Activated naive CD8-positive, alpha-beta T cell treated with anti-CD3 and anti-CD28 coated beads, Interleukin-2, amount 10 ng/mL, durations not matched to agents 7 days and 5 days (primary cell): ENCODE measurements around the gene NTMT2. TPM values are rescaled to one million over a fixed set of nuclear protein-coding genes. Genes with fewer than 3 reads are reported as not detected.
"Not testable (repeated sequence)": the region's sequence is repeated elsewhere in the genome, so short reads cannot be mapped to it uniquely, and the experiment has no call there.

ENCODE experiments used
- ATAC-seq: fragments of 150-1000 bp; cut with Tn5 transposase; one replicate; pipeline ENCODE4 v1.10.0; 2021; ENCODE audit warnings: low read depth, moderate library complexity
- POLR2A ChIA-PET: fragments of 350-600 bp; sonication (Branson Sonifier 250); formaldehyde crosslinking; loops from one replicate; lab custom pipeline; 2021; ENCODE audit warnings: antibody characterized with exemption; lab: Charles Lee
- DNase-seq: peaks from one replicate; pipeline ENCODE4 v3.0.0; 2021
- H3K27ac Mint-ChIP-seq: one replicate; pipeline ENCODE4 v1.8.0; 2022; ENCODE audit warnings: mild to moderate bottlenecking, mixed read lengths
- H3K27me3 Mint-ChIP-seq: one replicate; pipeline ENCODE4 v1.8.0; 2022; ENCODE audit warnings: mild to moderate bottlenecking, moderate library complexity, mixed read lengths
- H3K36me3 Mint-ChIP-seq: one replicate; pipeline ENCODE4 v1.8.0; 2021; ENCODE audit warnings: mild to moderate bottlenecking, mixed read lengths
- H3K4me1 Mint-ChIP-seq: one replicate; pipeline ENCODE4 v1.8.0; 2021; ENCODE audit warnings: mixed read lengths
- H3K4me3 Mint-ChIP-seq: one replicate; pipeline ENCODE4 v1.8.0; 2022; ENCODE audit warnings: mild to moderate bottlenecking, moderate library complexity, mixed read lengths
- H3K9me3 Mint-ChIP-seq: one replicate; pipeline ENCODE4 v1.8.0; 2021; ENCODE audit warnings: mixed read lengths
- total RNA-seq, 2 experiments: library from RNA; stranded (reverse); gene quantifications; one replicate each; pipeline ENCODE4 v1.2.3, GENCODE V29; 2021

NTMT2 gene
- not detected for total RNA-seq

DNA sequence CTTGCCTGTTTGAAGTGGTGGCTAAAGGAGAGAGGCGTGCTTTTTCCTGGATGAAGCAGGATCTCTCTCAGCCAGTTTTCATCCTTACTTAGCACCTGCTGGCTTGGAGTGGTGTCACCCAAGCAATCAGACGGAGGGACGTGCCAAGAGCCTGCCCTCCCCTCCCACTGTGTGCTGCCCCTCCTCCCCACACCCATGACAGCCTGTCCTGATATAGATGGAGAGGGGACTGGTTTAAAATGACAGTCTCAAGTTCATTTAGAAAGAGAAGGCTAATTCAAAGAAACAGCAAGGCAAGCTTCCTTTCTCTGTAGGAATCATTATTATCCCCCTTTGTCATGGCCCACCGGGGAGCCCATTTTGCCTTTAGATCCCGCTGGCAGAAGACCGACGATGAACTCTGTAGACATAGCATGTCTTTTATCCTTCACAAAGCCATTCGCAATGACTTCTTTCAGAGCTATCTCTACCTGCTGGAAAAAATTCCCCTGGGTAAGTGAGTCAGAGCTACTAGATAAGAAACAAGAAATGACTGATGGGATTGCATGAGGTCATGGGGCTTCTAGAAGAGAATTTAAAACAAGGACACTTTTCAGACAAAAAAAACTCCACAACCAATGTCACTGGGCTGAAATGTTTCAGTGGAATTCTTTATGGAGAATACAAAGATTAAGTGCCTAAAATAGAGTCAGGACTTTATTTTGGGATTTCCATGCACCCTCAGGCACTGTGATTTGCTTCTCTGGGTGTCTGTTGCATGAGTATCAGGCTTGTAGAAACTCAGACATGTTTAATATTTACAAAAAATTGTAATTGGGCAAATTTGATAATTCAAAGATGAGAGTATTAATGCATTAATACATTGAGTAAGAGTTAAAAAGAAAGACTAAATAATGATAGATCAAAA lies at the start of gene NTMT2:
NTMT2 (plus strand) TSS at position 190 of the 907 bp plus-strand sequence; CDS start at position 339, 149 bp downstream.
- Mint-ChIP-seq H3K4me1 (peaks cover 3% of the 10 kb centered on the region), H3K27me3 (peaks cover 3% of the 10 kb centered on the region), H3K9me3 (peaks cover 7% of the 10 kb centered on the region), H3K36me3 (no peaks in the 10 kb centered on the region), H3K27ac (no peak within 1 kb of the TSS), H3K4me3 (no peak within 1 kb of the TSS)
- no peak for DNase-seq
- no peak for ATAC-seq
- POLR2A ChIA-PET, result no interaction called here

DNA sequence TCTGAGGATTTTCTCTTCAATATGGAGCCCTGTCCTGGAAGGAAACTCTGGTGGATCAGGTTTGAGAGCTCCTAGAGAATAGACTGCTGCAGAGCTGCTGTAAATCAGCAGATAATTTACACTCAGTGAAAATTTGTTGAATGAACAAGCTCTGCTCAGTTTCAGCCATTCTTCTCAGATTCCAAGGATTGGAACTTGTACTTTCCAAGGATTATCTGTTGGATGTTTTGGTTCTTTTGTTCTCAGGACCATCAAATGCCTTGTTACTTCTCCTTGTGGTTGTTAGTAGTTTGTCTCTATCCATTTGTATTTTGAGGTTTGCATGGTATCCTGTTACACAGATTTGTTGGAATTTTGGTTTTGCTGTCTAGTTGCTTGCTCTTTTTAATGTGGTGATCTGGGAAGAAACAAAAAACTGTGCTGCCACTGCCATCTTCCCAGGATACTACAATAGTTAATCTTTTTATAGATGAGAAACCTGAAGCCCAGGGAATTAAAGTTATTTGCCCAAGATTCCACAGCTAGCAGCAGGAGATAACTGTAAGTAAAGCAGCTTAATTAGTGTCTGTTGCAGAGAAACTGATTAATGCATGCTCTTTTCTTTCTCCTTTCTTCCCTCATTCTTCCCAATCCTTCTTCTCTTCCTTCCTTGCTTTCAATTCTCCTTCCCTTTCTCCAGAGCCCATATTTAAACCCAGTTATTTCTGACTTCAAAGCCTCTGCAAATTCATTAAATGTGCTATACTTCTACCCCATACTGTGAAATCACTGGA lies 49.6 kb upstream of the NTMT2 start:
- DNase-seq, result no peak
- no peak for ATAC-seq
- Mint-ChIP-seq H3K4me3 (no peak overlapping the region), H3K27ac (no peak overlapping the region), H3K4me1 (no peaks in the 10 kb centered on the region), H3K36me3 (no peaks in the 10 kb centered on the region), H3K27me3 (peaks cover 6% of the 10 kb centered on the region), H3K9me3 (peaks cover 2% of the 10 kb centered on the region)
- POLR2A ChIA-PET, result no interaction called here

DNA sequence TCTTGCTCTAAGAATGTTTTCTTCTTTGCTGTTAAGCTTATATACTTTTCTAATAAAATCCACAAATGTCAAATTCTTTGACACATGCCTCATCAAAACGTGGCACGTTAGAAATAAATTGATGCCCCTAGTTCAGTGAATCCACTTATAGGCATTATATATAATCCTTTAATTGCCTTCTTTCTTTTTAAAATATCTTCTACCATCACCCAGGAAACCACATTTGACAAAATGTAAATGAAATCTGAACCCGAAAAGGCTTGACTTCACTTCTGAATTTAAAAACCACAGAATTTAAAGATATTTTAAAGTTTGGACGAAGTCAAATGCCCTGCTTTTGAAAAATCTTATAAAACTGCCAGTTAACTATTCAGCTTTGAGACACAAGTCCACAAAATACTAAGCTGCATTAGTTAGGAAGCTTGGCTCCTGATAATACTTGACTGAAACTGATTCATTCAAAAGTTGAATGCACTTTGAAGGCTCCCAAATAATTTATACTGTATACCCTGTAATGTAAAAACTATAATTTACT lies 48.9 kb upstream of the NTMT2 start:
- POLR2A ChIA-PET, result no interaction called here
- peaks cover 8% of the 10 kb centered on the region for H3K27me3 Mint-ChIP-seq

DNA sequence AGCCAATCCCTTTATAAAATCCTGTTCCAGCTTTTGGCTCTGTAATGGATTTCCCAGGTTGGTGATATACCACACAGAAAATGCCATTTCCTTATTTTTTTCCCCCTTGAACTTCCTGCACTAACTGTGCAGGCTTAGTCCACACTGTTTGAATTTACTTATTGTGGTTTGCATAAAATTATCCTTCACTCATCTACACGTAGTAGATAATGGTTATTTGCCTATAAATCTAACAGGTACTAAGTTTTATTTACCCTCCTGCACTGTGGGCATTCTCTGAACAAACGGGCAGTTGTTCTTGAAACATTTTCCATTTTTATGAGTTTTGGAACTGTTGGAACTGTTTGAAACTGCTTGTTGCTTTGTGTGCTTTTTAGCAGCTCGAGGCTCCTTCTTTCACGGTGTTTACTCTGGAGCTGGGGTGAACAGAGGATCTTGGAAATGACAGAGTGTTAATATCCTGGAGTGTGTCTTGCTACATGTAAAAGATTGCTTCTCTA lies 48.3 kb upstream of the NTMT2 start:
- Mint-ChIP-seq H3K4me3 (no peak overlapping the region), H3K27ac (no peak overlapping the region), H3K4me1 (no peaks in the 10 kb centered on the region), H3K27me3 (peaks cover 8% of the 10 kb centered on the region), H3K9me3 (no peaks in the 10 kb centered on the region), H3K36me3 (no peaks in the 10 kb centered on the region)
- no peak for ATAC-seq
- no peak for DNase-seq
- POLR2A ChIA-PET, result no interaction called here

More for the DNA sequence above, 48.9 kb upstream of the NTMT2 start:
- no peaks in the 10 kb centered on the region for H3K36me3 Mint-ChIP-seq
- ATAC-seq (no peak), DNase-seq (no peak)
- no peak overlapping the region for H3K27ac Mint-ChIP-seq
- no peak overlapping the region for H3K4me3 Mint-ChIP-seq
- H3K4me1 Mint-ChIP-seq, result no peaks in the 10 kb centered on the region
- H3K9me3 Mint-ChIP-seq, result no peaks in the 10 kb centered on the region

DNA sequence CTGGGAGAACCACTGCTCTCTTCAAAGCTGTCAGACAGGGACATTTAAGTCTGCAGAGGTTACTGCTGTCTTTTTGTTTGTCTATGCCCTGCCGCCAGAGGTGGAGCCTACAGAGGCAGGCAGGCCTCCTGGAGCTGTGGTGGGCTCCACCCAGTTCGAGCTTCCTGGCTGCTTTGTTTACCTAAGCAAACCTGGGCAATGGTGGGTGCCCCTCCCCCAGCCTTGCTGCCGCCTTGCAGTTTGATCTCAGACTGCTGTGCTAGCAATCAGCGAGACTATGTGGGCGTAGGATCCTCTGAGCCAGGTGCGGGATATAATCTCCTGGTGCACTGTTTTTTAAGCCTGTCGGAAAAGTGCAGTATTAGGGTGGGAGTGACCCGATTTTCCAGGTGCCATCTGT lies 32.6 kb upstream of the NTMT2 start:
- DNase-seq, H3K27ac Mint-ChIP-seq, ATAC-seq, H3K4me3 Mint-ChIP-seq, H3K27me3 Mint-ChIP-seq, H3K4me1 Mint-ChIP-seq, H3K9me3 Mint-ChIP-seq, H3K36me3 Mint-ChIP-seq, POLR2A ChIA-PET: not testable (repeated sequence)

DNA sequence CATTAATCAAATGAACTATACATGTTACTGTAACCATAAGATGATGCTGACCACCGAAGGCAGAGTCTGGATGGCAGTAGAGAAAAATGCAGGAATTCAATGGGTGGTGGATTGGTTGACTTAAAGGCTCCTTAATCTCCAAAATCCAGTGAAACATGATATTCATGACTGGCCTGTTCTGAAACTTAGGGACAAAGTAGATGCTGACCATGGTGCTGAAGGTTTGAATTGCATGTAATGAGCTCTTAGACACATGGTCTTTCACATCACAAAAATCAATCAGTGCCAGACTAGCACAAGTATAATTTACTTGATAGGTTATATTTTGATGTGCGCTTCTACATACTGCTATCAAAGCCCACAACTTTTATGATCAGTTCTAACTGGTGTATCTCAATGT lies 30.9 kb upstream of the NTMT2 start:
- H3K27me3 Mint-ChIP-seq, result peaks cover 8% of the 10 kb centered on the region
- H3K4me3 Mint-ChIP-seq, result no peak overlapping the region
- H3K9me3 Mint-ChIP-seq, result peaks cover 3% of the 10 kb centered on the region
- ATAC-seq (no peak), DNase-seq (no peak)
- no peaks in the 10 kb centered on the region for H3K4me1 Mint-ChIP-seq
- H3K27ac Mint-ChIP-seq, result no peak overlapping the region
- POLR2A ChIA-PET, result no interaction called here
- H3K36me3 Mint-ChIP-seq, result peaks cover 1% of the 10 kb centered on the region

DNA sequence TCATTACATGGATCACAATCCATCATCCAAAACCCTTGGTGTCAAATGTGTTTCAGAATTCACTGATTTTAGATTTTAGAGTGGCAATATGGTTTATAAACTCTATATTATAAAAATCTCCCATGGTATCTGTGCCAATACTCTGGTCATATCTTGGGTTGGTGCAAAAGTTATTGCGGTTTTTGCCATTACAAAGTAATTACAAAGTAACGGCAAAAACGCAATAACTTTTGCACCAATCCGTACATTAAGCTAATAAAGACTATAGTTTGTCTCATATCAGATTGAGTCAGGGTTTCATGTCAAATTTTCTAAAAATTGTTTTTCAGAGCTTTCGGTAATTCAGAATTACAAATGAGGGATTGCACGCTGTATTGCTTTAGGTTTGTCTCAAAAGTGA lies 23.4 kb upstream of the NTMT2 start:
- H3K9me3 Mint-ChIP-seq, result no peaks in the 10 kb centered on the region
- H3K36me3 Mint-ChIP-seq, result no peaks in the 10 kb centered on the region
- DNase-seq, result no peak
- POLR2A ChIA-PET, result no interaction called here
- no peaks in the 10 kb centered on the region for H3K4me1 Mint-ChIP-seq
- ATAC-seq, result no peak
- H3K27me3 Mint-ChIP-seq, result peaks cover 11% of the 10 kb centered on the region
- no peak overlapping the region for H3K27ac Mint-ChIP-seq
- H3K4me3 Mint-ChIP-seq, result no peak overlapping the region

DNA sequence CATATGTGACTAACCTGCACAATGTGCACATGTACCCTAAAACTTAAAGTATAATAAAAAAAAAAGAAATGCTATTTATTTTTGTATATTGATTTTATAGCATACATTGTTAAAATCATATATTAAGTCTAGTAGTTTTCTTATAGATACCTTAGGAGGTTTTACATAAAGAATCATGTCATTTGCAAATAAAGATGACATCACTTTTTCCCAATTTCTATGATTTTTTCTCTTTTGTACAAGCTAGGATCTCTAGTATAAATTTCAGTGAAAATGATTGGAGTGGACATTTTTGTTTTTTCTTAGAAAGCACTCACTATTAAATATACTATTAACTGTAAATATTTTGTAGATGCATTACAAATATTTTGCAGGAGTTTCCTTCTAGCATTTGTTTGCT lies 20.5 kb upstream of the NTMT2 start:
- Mint-ChIP-seq H3K27me3 (peaks cover 3% of the 10 kb centered on the region), H3K27ac (no peak overlapping the region), H3K9me3 (no peaks in the 10 kb centered on the region), H3K4me1 (no peaks in the 10 kb centered on the region), H3K36me3 (no peaks in the 10 kb centered on the region), H3K4me3 (no peak overlapping the region)
- DNase-seq (no peak), ATAC-seq (no peak)
- POLR2A ChIA-PET, result no interaction called here

- Mint-ChIP-seq H3K27me3 (peaks cover under 1% of the 10 kb centered on the region), H3K9me3 (no peaks in the 10 kb centered on the region), H3K36me3 (no peaks in the 10 kb centered on the region), H3K4me1 (no peaks in the 10 kb centered on the region), H3K27ac (no peak overlapping the region), H3K4me3 (no peak overlapping the region)
- DNase-seq (no peak), ATAC-seq (no peak)
- POLR2A ChIA-PET, result no interaction called here
Measured at GRCh38 chr1:170126696-170127095, 19.1 kb upstream of the NTMT2 start.

- H3K4me3 Mint-ChIP-seq, result no peak overlapping the region
- no peaks in the 10 kb centered on the region for H3K9me3 Mint-ChIP-seq
- H3K36me3 Mint-ChIP-seq, result no peaks in the 10 kb centered on the region
- no peaks in the 10 kb centered on the region for H3K4me1 Mint-ChIP-seq
- no peak overlapping the region for H3K27ac Mint-ChIP-seq
- DNase-seq, result no peak
- POLR2A ChIA-PET, result no interaction called here
- H3K27me3 Mint-ChIP-seq, result no peaks in the 10 kb centered on the region
- no peak for ATAC-seq
Measured at GRCh38 chr1:170131450-170131849, 14.3 kb upstream of the NTMT2 start.

- POLR2A ChIA-PET, result no interaction called here
- H3K4me1 Mint-ChIP-seq, result no peaks in the 10 kb centered on the region
- DNase-seq (no peak), ATAC-seq (no peak)
- no peak overlapping the region for H3K4me3 Mint-ChIP-seq
- no peaks in the 10 kb centered on the region for H3K36me3 Mint-ChIP-seq
- no peaks in the 10 kb centered on the region for H3K9me3 Mint-ChIP-seq
- H3K27ac Mint-ChIP-seq, result no peak overlapping the region
- H3K27me3 Mint-ChIP-seq, result no peaks in the 10 kb centered on the region
Measured at GRCh38 chr1:170131984-170132383, 13.8 kb upstream of the NTMT2 start.

DNA sequence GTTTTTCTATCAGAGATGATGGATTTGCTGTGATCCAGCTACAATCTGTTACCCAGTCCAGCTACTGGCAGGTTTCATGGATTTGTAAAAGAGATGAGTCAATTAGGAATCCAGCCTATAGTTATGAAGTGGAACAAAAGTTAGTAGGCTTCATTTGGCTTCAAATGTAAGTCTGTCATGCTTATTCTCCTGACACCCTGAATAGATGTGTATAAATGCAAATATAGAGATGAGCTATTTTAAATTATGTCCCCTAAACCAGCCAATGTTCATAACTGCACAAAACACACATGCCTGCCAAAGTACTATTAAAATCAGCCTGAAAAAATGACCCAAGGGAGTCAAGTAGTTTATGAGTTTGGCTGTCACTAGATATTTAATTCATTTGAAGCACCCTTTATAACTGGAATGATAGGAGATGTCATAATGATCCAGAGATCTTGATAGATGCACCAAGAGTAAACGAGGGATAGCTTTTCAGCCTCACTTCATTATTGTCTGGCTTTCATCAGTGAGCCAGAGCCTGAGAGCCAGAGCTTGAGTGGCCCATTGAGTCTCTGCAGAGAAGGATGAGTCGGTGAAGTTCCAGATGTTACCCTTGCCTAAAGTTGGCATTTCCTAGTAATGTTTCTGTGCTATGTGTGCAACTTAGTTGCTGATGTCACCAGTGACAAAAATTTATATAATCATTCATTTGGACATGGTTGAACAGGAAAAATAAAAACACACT lies 11.8 kb upstream of the NTMT2 start:
- DNase-seq (no peak), ATAC-seq (no peak)
- no peaks in the 10 kb centered on the region for H3K4me1 Mint-ChIP-seq
- no peak overlapping the region for H3K4me3 Mint-ChIP-seq
- H3K27ac Mint-ChIP-seq, result no peak overlapping the region
- POLR2A ChIA-PET, result no interaction called here
- H3K36me3 Mint-ChIP-seq, result no peaks in the 10 kb centered on the region
- H3K27me3 Mint-ChIP-seq, result peaks cover 5% of the 10 kb centered on the region
- H3K9me3 Mint-ChIP-seq, result no peaks in the 10 kb centered on the region

GRCh38 chr1:170134521-170134920 lies 11.2 kb upstream of the NTMT2 start:
- DNase-seq (no peak), ATAC-seq (no peak)
- no peaks in the 10 kb centered on the region for H3K4me1 Mint-ChIP-seq
- POLR2A ChIA-PET, result no interaction called here
- H3K36me3 Mint-ChIP-seq, result no peaks in the 10 kb centered on the region
- H3K27ac Mint-ChIP-seq, result no peak overlapping the region
- H3K9me3 Mint-ChIP-seq, result no peaks in the 10 kb centered on the region
- peaks cover 5% of the 10 kb centered on the region for H3K27me3 Mint-ChIP-seq
- no peak overlapping the region for H3K4me3 Mint-ChIP-seq
